GM23338 (cell line): Measurements from ENCODE around the gene MRPS26. TPM values are rescaled to one million over a fixed set of nuclear protein-coding genes. Genes with fewer than 3 reads are reported as not detected.
A peak's percentile ranks its signal among the peaks of the same experiment; 100 is the strongest.

Experiments used
- ATAC-seq: fragments of 200-7000 bp; cut with Tn5 transposase; 3 replicates; pipeline ENCODE4 v1.9.1; 2020
- DNase-seq: peaks from one replicate; pipeline ENCODE4 v3.0.0-alpha.2; 2015; ENCODE audit warnings: low spot score
- H2AFZ ChIP-seq: fragments of 200-600 bp; sonication (generic); 2 replicates; pipeline ENCODE4 v1.8.0; 2016; ENCODE audit warnings: antibody characterized with exemption, mild to moderate bottlenecking, moderate library complexity
- H3F3A ChIP-seq: fragments of 200-600 bp; sonication (generic); replicated peaks from 2 replicates; pipeline ENCODE4 v1.8.0; 2017; ENCODE audit warnings: antibody characterized with exemption, mixed run types, low read depth
- H3K27ac ChIP-seq: fragments of 200-600 bp; sonication (generic); 2 replicates; pipeline ENCODE4 v1.6.1; 2016; ENCODE audit warnings: low read depth
- H3K27me3 ChIP-seq: fragments of 200-600 bp; sonication (generic); 2 replicates; pipeline ENCODE4 v1.8.0; 2016; ENCODE audit warnings: mild to moderate bottlenecking, mixed run types, moderate library complexity; ENCODE audit not compliant: insufficient read depth
- H3K36me3 ChIP-seq: fragments of 200-600 bp; sonication (generic); 2 replicates; pipeline ENCODE4 v1.8.0; 2016; ENCODE audit warnings: mild to moderate bottlenecking; ENCODE audit not compliant: insufficient read depth
- H3K4me1 ChIP-seq: fragments of 200-600 bp; sonication (generic); 2 replicates; pipeline ENCODE4 v1.8.0; 2016; ENCODE audit warnings: mild to moderate bottlenecking, moderate library complexity; ENCODE audit not compliant: insufficient read depth
- H3K4me2 ChIP-seq: fragments of 200-600 bp; sonication (generic); 2 replicates; pipeline ENCODE4 v1.7.1; 2017; ENCODE audit warnings: mixed run types
- H3K4me3 ChIP-seq: fragments of 200-600 bp; sonication (generic); 2 replicates; pipeline ENCODE4 v1.6.1; 2016; ENCODE audit warnings: mixed run types
- H3K79me2 ChIP-seq: fragments of 200-600 bp; sonication (generic); replicated peaks from 2 replicates; pipeline ENCODE4 v1.8.0; 2017; ENCODE audit warnings: mild to moderate bottlenecking; ENCODE audit not compliant: insufficient read depth
- H3K9me2 ChIP-seq: fragments of 200-600 bp; sonication (generic); 2 replicates; pipeline ENCODE4 v1.8.0; 2017; ENCODE audit not compliant: insufficient read depth
- H4K20me1 ChIP-seq: fragments of 200-600 bp; sonication (generic); replicated peaks from 2 replicates; pipeline ENCODE4 v1.8.0; 2017; ENCODE audit warnings: mild to moderate bottlenecking; ENCODE audit not compliant: insufficient read depth
- H3K27ac Mint-ChIP-seq: 2 replicates; pipeline ENCODE4 v1.8.0; 2020; ENCODE audit warnings: inconsistent platforms, mild to moderate bottlenecking, moderate library complexity, mixed read lengths
- H3K27me3 Mint-ChIP-seq: 3 replicates; pipeline ENCODE4 v1.8.0; 2022; ENCODE audit warnings: low read depth, mild to moderate bottlenecking, moderate library complexity, mixed read lengths, inconsistent platforms; ENCODE audit not compliant: insufficient read depth, poor library complexity
- H3K36me3 Mint-ChIP-seq: 3 replicates; pipeline ENCODE4 v1.8.0; 2021; ENCODE audit warnings: low read depth, mild to moderate bottlenecking, inconsistent platforms, moderate library complexity, mixed read lengths
- H3K4me1 Mint-ChIP-seq: 3 replicates; pipeline ENCODE4 v1.8.0; 2020; ENCODE audit warnings: mild to moderate bottlenecking, inconsistent platforms, mixed read lengths
- H3K4me3 Mint-ChIP-seq: 3 replicates; pipeline ENCODE4 v1.8.0; 2021; ENCODE audit warnings: moderate library complexity, mild to moderate bottlenecking, inconsistent platforms, mixed read lengths
- H3K9me3 Mint-ChIP-seq: 3 replicates; pipeline ENCODE4 v1.8.0; 2020; ENCODE audit warnings: moderate library complexity, mild to moderate bottlenecking, inconsistent platforms, mixed read lengths
- CREB1 ChIP-seq: fragments of 250-450 bp; sonication (Bioruptor Pico); IDR thresholded peaks from 2 replicates; pipeline ENCODE4 v1.5.0; 2020; ENCODE audit warnings: low read depth, mild to moderate bottlenecking, moderate library complexity
- EZH2phosphoT487 ChIP-seq: fragments of 200-600 bp; sonication (generic); IDR thresholded peaks from one replicate; pipeline ENCODE4 v1.8.1; 2018; ENCODE audit warnings: antibody characterized with exemption; ENCODE audit not compliant: unreplicated experiment
- JUNB ChIP-seq: IDR thresholded peaks from one replicate; pipeline ENCODE4 v1.6.1; 2016; ENCODE audit warnings: antibody characterized with exemption; ENCODE audit not compliant: unreplicated experiment
- NANOG ChIP-seq: IDR thresholded peaks from 2 replicates; pipeline ENCODE4 v1.6.1; 2016; ENCODE audit warnings: antibody characterized with exemption, borderline replicate concordance
- STAT1 ChIP-seq: IDR thresholded peaks from one replicate; pipeline ENCODE4 v1.6.1; 2016; ENCODE audit warnings: antibody characterized with exemption; ENCODE audit not compliant: unreplicated experiment
- ZNF114 ChIP-seq: fragments of 250-450 bp; sonication (Bioruptor Pico); IDR thresholded peaks from 2 replicates; pipeline ENCODE4 v1.5.0; 2020; ENCODE audit warnings: mild to moderate bottlenecking, moderate library complexity
- ZNF331 ChIP-seq: fragments of 250-450 bp; sonication (Bioruptor Pico); IDR thresholded peaks from 2 replicates; pipeline ENCODE4 v1.5.0; 2020; ENCODE audit warnings: low read depth, mild to moderate bottlenecking, moderate library complexity
- polyA plus RNA-seq: library from polyadenylated mRNA; unstranded; fragments of >200 nt; fragmentation: Nextera tagmentation; extraction: Ambion mirVana; gene quantifications from 2 replicates; pipeline ENCODE4 v1.2.1, GENCODE V29; 2016
- total RNA-seq: library from RNA; depleted of rRNA; stranded (reverse); fragments of >200 nt; shearing (Covaris generic); gene quantifications from 2 replicates; pipeline ENCODE4 v1.2.3, GENCODE V29; 2014
- TF ChIP-seq, protein P1 (sequence below): IDR thresholded peaks from one replicate; pipeline ENCODE4 v1.6.1; 2018; ENCODE audit warnings: antibody characterized with exemption; ENCODE audit not compliant: unreplicated experiment
- TF ChIP-seq, protein P2 (sequence below), 2 experiments: fragments of 200-600 bp in 1 of 2; sonication (generic) in 1 of 2; conservative IDR thresholded peaks; 2 replicates each; pipeline versions ENCODE4 v1.5.1 to v1.6.1; 2016 to 2017; ENCODE audit warnings: antibody characterized with exemption in 2 of 2, low read depth in 2 of 2, mild to moderate bottlenecking in 2 of 2, moderate library complexity in 1 of 2

The MRPS26 gene
- total and polyA plus RNA-seq, 2 experiments from 2014 or later = 105 to 154 TPM

GRCh38 chr20:3043322-3043721, 2.5 kb upstream of the MRPS26 start, which contains the start of gene GNRH2:
TSS of gene GNRH2 (plus strand) at chr20:3043622. CDS start at chr20:3044415, 793 bp downstream.
- no peaks in the 10 kb centered on the region for H3K27me3 ChIP-seq
- H3K4me3 ChIP-seq = no peak within 1 kb of the TSS; the same call in 1 of the 2 replicates
- peaks cover 11% of the 10 kb centered on the region for H3K79me2 ChIP-seq
- ATAC-seq (no peak), DNase-seq (no peak)
- TF ChIP-seq NANOG = no peak
- TF ChIP-seq JUNB = no peak
- no peak for TF ChIP-seq ZNF331 (CRISPR knock-in tag)
- TF ChIP-seq, protein P1, sequence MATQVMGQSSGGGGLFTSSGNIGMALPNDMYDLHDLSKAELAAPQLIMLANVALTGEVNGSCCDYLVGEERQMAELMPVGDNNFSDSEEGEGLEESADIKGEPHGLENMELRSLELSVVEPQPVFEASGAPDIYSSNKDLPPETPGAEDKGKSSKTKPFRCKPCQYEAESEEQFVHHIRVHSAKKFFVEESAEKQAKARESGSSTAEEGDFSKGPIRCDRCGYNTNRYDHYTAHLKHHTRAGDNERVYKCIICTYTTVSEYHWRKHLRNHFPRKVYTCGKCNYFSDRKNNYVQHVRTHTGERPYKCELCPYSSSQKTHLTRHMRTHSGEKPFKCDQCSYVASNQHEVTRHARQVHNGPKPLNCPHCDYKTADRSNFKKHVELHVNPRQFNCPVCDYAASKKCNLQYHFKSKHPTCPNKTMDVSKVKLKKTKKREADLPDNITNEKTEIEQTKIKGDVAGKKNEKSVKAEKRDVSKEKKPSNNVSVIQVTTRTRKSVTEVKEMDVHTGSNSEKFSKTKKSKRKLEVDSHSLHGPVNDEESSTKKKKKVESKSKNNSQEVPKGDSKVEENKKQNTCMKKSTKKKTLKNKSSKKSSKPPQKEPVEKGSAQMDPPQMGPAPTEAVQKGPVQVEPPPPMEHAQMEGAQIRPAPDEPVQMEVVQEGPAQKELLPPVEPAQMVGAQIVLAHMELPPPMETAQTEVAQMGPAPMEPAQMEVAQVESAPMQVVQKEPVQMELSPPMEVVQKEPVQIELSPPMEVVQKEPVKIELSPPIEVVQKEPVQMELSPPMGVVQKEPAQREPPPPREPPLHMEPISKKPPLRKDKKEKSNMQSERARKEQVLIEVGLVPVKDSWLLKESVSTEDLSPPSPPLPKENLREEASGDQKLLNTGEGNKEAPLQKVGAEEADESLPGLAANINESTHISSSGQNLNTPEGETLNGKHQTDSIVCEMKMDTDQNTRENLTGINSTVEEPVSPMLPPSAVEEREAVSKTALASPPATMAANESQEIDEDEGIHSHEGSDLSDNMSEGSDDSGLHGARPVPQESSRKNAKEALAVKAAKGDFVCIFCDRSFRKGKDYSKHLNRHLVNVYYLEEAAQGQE = no peak
- no peak for TF ChIP-seq CREB1 (CRISPR knock-in tag)
- TF ChIP-seq EZH2phosphoT487 = no peak
- TF ChIP-seq, protein P2, sequence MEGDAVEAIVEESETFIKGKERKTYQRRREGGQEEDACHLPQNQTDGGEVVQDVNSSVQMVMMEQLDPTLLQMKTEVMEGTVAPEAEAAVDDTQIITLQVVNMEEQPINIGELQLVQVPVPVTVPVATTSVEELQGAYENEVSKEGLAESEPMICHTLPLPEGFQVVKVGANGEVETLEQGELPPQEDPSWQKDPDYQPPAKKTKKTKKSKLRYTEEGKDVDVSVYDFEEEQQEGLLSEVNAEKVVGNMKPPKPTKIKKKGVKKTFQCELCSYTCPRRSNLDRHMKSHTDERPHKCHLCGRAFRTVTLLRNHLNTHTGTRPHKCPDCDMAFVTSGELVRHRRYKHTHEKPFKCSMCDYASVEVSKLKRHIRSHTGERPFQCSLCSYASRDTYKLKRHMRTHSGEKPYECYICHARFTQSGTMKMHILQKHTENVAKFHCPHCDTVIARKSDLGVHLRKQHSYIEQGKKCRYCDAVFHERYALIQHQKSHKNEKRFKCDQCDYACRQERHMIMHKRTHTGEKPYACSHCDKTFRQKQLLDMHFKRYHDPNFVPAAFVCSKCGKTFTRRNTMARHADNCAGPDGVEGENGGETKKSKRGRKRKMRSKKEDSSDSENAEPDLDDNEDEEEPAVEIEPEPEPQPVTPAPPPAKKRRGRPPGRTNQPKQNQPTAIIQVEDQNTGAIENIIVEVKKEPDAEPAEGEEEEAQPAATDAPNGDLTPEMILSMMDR (conservative IDR thresholded peaks at IDR 0.05; ENCODE audit: low read depth in 2 of 2) = no peak
- no peak for TF ChIP-seq ZNF114 (CRISPR knock-in tag)
- no peak for TF ChIP-seq STAT1
- peaks cover 24% of the 10 kb centered on the region for H3K4me1 ChIP-seq
- peaks cover 16% of the 10 kb centered on the region for H3K27me3 Mint-ChIP-seq
- peaks cover 10% of the 10 kb centered on the region; the same call in 1 of the 2 replicates for H3K36me3 ChIP-seq
- no peak within 1 kb of the TSS for H2AFZ ChIP-seq
- H3K27ac Mint-ChIP-seq = no peak within 1 kb of the TSS
- peaks cover 4% of the 10 kb centered on the region; the same call in 1 of the 2 replicates for H3K9me2 ChIP-seq
- H4K20me1 ChIP-seq = peaks cover 7% of the 10 kb centered on the region
- no peaks in the 10 kb centered on the region; the same call in 2 of the 3 replicates for H3K9me3 Mint-ChIP-seq
- H3F3A ChIP-seq = 0 out of 2 replicates have a peak, but pooled peaks cover under 1% of the 10 kb centered on the region
- peak within 1 kb of the TSS; percentile 44; the same call in 1 of the 2 replicates for H3K4me2 ChIP-seq
- H3K4me3 Mint-ChIP-seq = peak within 1 kb of the TSS; percentile 44
- H3K36me3 Mint-ChIP-seq = peaks cover 47% of the 10 kb centered on the region
- H3K4me1 Mint-ChIP-seq = peaks cover 25% of the 10 kb centered on the region
- H3K27ac ChIP-seq = no peak within 1 kb of the TSS
